ENCODE measurements around the gene ATG3. TPM values are rescaled to one million over a fixed set of nuclear protein-coding genes. Genes with fewer than 3 reads are reported as not detected.

ATG3 gene
- total RNA-seq, 1 experiment from 2014 or later = 60.1 TPM

DNA sequence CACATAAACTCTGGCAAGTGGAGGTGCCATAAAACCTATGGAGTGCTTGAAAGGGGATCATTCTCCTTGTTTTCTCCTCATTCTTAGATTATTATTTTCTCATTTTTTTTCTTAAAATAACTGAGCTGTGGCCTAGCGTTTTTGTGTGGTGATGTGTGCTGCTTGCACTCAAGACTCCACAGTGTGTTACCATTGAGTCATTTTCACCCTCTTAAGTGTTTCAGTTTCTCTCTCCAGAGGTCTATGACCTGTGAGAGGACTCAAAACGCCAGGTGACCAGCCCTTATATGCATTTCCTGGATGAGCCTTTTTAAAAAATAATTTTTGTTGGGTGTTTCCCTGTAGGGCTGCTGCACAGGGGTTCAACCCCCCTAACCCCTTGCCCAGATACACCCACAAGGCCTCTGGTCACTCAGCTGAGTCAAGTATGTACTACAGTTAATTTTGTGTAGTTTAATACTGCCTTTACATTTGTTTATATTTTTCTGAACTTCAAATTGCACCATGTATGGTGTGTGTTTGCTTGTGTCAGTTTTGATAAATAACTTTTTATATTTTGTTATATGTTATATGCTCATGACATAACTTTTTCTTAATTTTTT, 47.1 kb downstream of the ATG3 start:
- Mint-ChIP-seq H3K36me3 (peaks cover 38% of the 10 kb centered on the region), H3K27me3 (ENCODE audit: low read depth) (no peaks in the 10 kb centered on the region), H3K9me3 (peaks cover 49% of the 10 kb centered on the region), H3K27ac (no peak overlapping the region), H3K4me1 (peaks cover 11% of the 10 kb centered on the region), H3K4me3 (no peak overlapping the region)
- CTCF ChIA-PET = interaction anchor here (1.3 kb wide), 1 partner anchor 403 kb away, joined by 5 read pairs; no protein-coding TSS in a partner anchor
- no peak for TF ChIP-seq NFYB (CRISPR knock-in tag; conservative IDR thresholded peaks at IDR 0.05; ENCODE audit: low read depth)
- TF ChIP-seq FOXJ3 (CRISPR knock-in tag; IDR thresholded peaks at IDR 0.05; ENCODE audit: borderline replicate concordance) = no peak
- no peak for TF ChIP-seq ZNF263 (CRISPR knock-in tag; IDR thresholded peaks at IDR 0.05; ENCODE audit: low read depth)
- no peak for TF ChIP-seq NR1H2 (CRISPR knock-in tag; IDR thresholded peaks at IDR 0.05)
- TF ChIP-seq RELA (CRISPR knock-in tag; IDR thresholded peaks at IDR 0.05; ENCODE audit: borderline replicate concordance) = no peak
- TF ChIP-seq TP53 (CRISPR knock-in tag; IDR thresholded peaks at IDR 0.05) = no peak
- DNase-seq (ENCODE audit: low spot score) (no peak), ATAC-seq (no peak)
- POLR2A ChIA-PET = no interaction called here

DNA sequence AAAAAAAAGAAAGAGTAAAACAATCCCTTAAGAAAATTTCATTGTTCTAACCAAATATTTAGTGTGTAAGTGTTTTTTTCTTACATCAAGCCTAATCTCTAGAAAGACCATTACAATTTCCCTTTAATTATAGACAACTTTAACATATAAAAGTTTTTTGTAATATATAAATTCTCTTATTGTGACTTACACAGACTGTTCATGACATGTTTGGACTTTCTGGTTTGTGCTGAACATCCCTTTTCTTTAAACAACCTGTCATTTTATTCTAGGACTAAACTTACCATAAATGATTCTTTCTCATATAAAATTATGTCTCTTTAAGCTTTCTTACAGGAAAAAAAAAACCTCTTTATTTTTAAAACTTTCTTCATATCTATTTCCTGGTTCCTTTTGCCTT, 49.4 kb downstream of the ATG3 start:
- Mint-ChIP-seq H3K4me1 (peaks cover 8% of the 10 kb centered on the region), H3K9me3 (peaks cover 64% of the 10 kb centered on the region), H3K36me3 (peaks cover 45% of the 10 kb centered on the region), H3K4me3 (no peak overlapping the region), H3K27ac (no peak overlapping the region), H3K27me3 (ENCODE audit: low read depth) (no peaks in the 10 kb centered on the region; the same call in 1 of the 2 replicates)
- ATAC-seq (no peak), DNase-seq (ENCODE audit: low spot score) (no peak)
- TF ChIP-seq RELA (CRISPR knock-in tag; IDR thresholded peaks at IDR 0.05; ENCODE audit: borderline replicate concordance) (no peak), NFATC4 (CRISPR knock-in tag; IDR thresholded peaks at IDR 0.05) (no peak), GABPB1 (CRISPR knock-in tag; IDR thresholded peaks at IDR 0.05) (no peak), ZNF396 (CRISPR knock-in tag; IDR thresholded peaks at IDR 0.05; ENCODE audit: borderline replicate concordance) (no peak), ZNF317 (CRISPR knock-in tag; IDR thresholded peaks at IDR 0.05; ENCODE audit: borderline replicate concordance, low read depth) (no peak), HMGA2 (CRISPR knock-in tag; IDR thresholded peaks at IDR 0.05) (no peak), JUN (CRISPR knock-in tag; IDR thresholded peaks at IDR 0.05) (no peak), SP1 (CRISPR knock-in tag; conservative IDR thresholded peaks at IDR 0.05) (no peak), CREB1 (CRISPR knock-in tag; IDR thresholded peaks at IDR 0.05) (no peak)
- TF ChIP-seq, protein P1, sequence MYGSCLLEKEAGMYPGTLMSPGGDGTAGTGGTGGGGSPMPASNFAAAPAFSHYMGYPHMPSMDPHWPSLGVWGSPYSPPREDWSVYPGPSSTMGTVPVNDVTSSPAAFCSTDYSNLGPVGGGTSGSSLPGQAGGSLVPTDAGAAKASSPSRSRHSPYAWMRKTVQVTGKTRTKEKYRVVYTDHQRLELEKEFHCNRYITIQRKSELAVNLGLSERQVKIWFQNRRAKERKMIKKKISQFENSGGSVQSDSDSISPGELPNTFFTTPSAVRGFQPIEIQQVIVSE (CRISPR knock-in tag; IDR thresholded peaks at IDR 0.05; ENCODE audit: borderline replicate concordance) = no peak
- TF ChIP-seq, protein P2, sequence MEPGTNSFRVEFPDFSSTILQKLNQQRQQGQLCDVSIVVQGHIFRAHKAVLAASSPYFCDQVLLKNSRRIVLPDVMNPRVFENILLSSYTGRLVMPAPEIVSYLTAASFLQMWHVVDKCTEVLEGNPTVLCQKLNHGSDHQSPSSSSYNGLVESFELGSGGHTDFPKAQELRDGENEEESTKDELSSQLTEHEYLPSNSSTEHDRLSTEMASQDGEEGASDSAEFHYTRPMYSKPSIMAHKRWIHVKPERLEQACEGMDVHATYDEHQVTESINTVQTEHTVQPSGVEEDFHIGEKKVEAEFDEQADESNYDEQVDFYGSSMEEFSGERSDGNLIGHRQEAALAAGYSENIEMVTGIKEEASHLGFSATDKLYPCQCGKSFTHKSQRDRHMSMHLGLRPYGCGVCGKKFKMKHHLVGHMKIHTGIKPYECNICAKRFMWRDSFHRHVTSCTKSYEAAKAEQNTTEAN (CRISPR knock-in tag; IDR thresholded peaks at IDR 0.05) = no peak
- TF ChIP-seq, protein P3, sequence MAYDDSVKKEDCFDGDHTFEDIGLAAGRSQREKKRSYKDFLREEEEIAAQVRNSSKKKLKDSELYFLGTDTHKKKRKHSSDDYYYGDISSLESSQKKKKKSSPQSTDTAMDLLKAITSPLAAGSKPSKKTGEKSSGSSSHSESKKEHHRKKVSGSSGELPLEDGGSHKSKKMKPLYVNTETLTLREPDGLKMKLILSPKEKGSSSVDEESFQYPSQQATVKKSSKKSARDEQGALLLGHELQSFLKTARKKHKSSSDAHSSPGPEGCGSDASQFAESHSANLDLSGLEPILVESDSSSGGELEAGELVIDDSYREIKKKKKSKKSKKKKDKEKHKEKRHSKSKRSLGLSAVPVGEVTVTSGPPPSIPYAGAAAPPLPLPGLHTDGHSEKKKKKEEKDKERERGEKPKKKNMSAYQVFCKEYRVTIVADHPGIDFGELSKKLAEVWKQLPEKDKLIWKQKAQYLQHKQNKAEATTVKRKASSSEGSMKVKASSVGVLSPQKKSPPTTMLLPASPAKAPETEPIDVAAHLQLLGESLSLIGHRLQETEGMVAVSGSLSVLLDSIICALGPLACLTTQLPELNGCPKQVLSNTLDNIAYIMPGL (CRISPR knock-in tag; IDR thresholded peaks at IDR 0.05) = no peak
- TF ChIP-seq, protein P4, sequence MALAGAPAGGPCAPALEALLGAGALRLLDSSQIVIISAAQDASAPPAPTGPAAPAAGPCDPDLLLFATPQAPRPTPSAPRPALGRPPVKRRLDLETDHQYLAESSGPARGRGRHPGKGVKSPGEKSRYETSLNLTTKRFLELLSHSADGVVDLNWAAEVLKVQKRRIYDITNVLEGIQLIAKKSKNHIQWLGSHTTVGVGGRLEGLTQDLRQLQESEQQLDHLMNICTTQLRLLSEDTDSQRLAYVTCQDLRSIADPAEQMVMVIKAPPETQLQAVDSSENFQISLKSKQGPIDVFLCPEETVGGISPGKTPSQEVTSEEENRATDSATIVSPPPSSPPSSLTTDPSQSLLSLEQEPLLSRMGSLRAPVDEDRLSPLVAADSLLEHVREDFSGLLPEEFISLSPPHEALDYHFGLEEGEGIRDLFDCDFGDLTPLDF (CRISPR knock-in tag; IDR thresholded peaks at IDR 0.05) = no peak
- TF ChIP-seq, protein P5, sequence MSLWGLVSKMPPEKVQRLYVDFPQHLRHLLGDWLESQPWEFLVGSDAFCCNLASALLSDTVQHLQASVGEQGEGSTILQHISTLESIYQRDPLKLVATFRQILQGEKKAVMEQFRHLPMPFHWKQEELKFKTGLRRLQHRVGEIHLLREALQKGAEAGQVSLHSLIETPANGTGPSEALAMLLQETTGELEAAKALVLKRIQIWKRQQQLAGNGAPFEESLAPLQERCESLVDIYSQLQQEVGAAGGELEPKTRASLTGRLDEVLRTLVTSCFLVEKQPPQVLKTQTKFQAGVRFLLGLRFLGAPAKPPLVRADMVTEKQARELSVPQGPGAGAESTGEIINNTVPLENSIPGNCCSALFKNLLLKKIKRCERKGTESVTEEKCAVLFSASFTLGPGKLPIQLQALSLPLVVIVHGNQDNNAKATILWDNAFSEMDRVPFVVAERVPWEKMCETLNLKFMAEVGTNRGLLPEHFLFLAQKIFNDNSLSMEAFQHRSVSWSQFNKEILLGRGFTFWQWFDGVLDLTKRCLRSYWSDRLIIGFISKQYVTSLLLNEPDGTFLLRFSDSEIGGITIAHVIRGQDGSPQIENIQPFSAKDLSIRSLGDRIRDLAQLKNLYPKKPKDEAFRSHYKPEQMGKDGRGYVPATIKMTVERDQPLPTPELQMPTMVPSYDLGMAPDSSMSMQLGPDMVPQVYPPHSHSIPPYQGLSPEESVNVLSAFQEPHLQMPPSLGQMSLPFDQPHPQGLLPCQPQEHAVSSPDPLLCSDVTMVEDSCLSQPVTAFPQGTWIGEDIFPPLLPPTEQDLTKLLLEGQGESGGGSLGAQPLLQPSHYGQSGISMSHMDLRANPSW (CRISPR knock-in tag; conservative IDR thresholded peaks at IDR 0.05; ENCODE audit: low read depth) = no peak
- POLR2A ChIA-PET = no interaction called here
- CTCF ChIA-PET = no interaction called here
